Neural crest cell (in vitro differentiated cells): Measurements from ENCODE around the gene ANKRD31. TPM values are rescaled to one million over a fixed set of nuclear protein-coding genes. Genes with fewer than 3 reads are reported as not detected.

Experiments
- DNase-seq: peaks from one replicate; pipeline ENCODE4 v3.0.0; 2021; ENCODE audit warnings: low read depth, mixed read lengths, low spot score
- H3K27ac Mint-ChIP-seq: one replicate; pipeline ENCODE4 v1.8.0; 2021; ENCODE audit warnings: mild to moderate bottlenecking, mixed read lengths; ENCODE audit not compliant: unreplicated experiment
- H3K27me3 Mint-ChIP-seq: 2 replicates; pipeline ENCODE4 v1.8.0; 2021; ENCODE audit warnings: low read depth, mild to moderate bottlenecking, mixed read lengths
- H3K36me3 Mint-ChIP-seq: 2 replicates; pipeline ENCODE4 v1.8.0; 2021; ENCODE audit warnings: low read depth, mild to moderate bottlenecking, mixed read lengths
- H3K4me1 Mint-ChIP-seq: 2 replicates; pipeline ENCODE4 v1.8.0; 2021; ENCODE audit warnings: mixed read lengths
- H3K4me3 Mint-ChIP-seq: one replicate; pipeline ENCODE4 v1.8.0; 2021; ENCODE audit warnings: mild to moderate bottlenecking, mixed read lengths
- H3K9me3 Mint-ChIP-seq: 2 replicates; pipeline ENCODE4 v1.8.0; 2021; ENCODE audit warnings: mixed read lengths
- total RNA-seq: library from RNA; stranded (reverse); gene quantifications from 2 replicates; pipeline ENCODE4 v1.2.1, GENCODE V29; 2021
- TF ChIP-seq, protein P1 (sequence below): fragments of 200-600 bp; sonication (generic); conservative IDR thresholded peaks from 2 replicates; pipeline ENCODE4 v1.5.0; 2021; ENCODE audit warnings: antibody characterized with exemption, mild to moderate bottlenecking

Gene ANKRD31
- total RNA-seq, 1 donor from 2014 or later: 0.51 TPM

DNA sequence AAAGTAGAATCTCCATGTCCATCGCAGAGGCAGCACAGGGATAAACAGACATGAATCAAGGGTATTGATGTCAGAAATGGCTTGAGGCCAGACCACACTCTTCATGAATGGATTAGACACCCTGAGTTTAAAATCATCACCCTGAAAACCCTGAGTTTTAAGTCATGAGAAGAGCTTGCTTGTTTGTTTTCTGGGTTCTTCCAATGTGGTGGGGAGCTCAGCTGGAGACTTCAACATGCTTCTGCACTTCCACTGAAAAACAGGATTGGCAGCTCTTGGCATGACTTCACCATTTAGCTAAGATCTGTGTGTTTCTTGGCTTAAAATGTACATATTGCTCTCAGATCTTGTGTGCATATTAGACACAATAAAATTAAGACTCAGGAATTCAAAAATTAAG is 194.2 kb downstream of the ANKRD31 start:
- no peaks in the 10 kb centered on the region for H3K4me1 Mint-ChIP-seq
- TF ChIP-seq, protein P1, sequence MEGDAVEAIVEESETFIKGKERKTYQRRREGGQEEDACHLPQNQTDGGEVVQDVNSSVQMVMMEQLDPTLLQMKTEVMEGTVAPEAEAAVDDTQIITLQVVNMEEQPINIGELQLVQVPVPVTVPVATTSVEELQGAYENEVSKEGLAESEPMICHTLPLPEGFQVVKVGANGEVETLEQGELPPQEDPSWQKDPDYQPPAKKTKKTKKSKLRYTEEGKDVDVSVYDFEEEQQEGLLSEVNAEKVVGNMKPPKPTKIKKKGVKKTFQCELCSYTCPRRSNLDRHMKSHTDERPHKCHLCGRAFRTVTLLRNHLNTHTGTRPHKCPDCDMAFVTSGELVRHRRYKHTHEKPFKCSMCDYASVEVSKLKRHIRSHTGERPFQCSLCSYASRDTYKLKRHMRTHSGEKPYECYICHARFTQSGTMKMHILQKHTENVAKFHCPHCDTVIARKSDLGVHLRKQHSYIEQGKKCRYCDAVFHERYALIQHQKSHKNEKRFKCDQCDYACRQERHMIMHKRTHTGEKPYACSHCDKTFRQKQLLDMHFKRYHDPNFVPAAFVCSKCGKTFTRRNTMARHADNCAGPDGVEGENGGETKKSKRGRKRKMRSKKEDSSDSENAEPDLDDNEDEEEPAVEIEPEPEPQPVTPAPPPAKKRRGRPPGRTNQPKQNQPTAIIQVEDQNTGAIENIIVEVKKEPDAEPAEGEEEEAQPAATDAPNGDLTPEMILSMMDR: no peak

DNA sequence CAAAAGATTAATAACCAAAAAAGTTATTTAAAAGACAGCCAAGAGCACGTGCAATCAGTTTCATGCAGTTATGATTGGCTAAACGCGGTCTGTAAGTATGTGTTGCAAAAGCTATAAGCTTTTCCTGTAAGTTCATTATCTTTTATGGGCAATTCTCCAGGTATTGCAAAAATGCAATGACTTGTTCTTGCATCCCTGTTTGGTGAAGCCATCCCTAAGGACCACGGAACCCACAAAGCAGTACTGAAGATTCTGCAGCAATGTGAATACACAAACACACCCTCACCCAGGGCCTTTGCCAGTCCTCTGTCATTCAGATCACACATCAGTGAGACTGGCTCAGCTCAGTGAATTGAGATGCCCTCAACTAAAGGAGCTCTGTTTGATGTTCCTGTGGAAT is 195.7 kb downstream of the ANKRD31 start:
- Mint-ChIP-seq H3K4me3 (no peak overlapping the region), H3K9me3 (peaks cover 2% of the 10 kb centered on the region), H3K27me3 (no peaks in the 10 kb centered on the region), H3K4me1 (no peaks in the 10 kb centered on the region), H3K36me3 (no peaks in the 10 kb centered on the region), H3K27ac (no peak overlapping the region)
- DNase-seq: no peak
- TF ChIP-seq, protein P1: no peak

More for the DNA sequence above, 194.2 kb downstream of the ANKRD31 start:
- peaks cover 2% of the 10 kb centered on the region for H3K9me3 Mint-ChIP-seq
- no peak for DNase-seq
- H3K27ac Mint-ChIP-seq: no peak overlapping the region
- no peaks in the 10 kb centered on the region for H3K27me3 Mint-ChIP-seq
- no peak overlapping the region for H3K4me3 Mint-ChIP-seq
- no peaks in the 10 kb centered on the region for H3K36me3 Mint-ChIP-seq

DNA sequence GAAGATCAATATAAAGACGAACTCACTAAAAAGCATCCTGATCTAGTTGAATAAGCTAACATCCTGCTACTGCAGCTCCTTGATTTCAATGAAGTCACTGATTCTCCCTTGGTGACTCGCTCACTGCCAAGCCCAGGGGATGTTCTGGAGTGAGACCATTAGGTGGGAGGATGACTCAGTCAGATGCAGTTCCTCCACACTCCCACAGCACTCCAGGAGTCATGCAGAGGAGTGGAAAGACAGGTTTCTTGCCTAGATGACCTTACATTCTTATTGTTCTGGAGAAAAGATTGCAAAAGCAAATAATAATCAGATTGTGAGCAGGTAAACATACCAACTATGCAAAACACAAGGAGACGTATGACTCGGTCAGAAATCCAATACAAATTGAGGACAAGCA is 199.6 kb downstream of the ANKRD31 start:
- Mint-ChIP-seq H3K36me3 (no peaks in the 10 kb centered on the region), H3K4me1 (no peaks in the 10 kb centered on the region), H3K27me3 (no peaks in the 10 kb centered on the region), H3K9me3 (peaks cover 2% of the 10 kb centered on the region), H3K27ac (no peak overlapping the region), H3K4me3 (no peak overlapping the region)
- DNase-seq: no peak
- TF ChIP-seq, protein P1: no peak

DNA sequence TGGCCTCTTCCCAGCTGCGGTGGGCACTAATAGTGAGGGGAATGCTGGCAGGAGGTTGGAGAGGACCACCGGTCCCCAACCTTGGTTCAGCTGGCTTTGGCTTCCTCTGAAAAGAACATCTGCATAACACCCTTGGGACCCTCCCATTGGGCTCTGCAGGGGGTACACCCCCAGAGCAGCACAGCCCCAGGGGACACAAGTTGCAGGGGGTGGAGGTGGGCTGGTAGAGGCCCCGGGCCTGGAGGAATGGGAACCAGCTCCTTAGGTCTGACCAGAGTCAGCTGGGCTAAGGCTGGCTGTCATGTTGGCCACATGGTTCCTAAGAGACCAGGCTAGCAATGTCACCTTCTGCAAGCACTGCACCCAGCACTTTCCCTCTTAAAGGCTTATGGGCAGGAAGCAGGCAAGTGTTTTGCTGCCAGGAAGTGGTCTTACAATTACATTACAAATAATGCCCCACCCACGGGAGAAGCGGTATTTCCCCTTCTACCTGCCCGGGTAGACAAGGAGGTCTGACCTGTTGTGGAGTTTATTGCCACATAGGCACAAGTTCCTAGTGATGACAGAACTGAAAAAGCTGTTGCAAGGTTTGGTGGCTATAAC is 202.4 kb downstream of the ANKRD31 start:
- Mint-ChIP-seq H3K27ac (no peak overlapping the region), H3K4me3 (no peak overlapping the region), H3K36me3 (no peaks in the 10 kb centered on the region), H3K27me3 (no peaks in the 10 kb centered on the region), H3K4me1 (no peaks in the 10 kb centered on the region), H3K9me3 (no peaks in the 10 kb centered on the region)
- TF ChIP-seq, protein P1: no peak
- no peak for DNase-seq

DNA sequence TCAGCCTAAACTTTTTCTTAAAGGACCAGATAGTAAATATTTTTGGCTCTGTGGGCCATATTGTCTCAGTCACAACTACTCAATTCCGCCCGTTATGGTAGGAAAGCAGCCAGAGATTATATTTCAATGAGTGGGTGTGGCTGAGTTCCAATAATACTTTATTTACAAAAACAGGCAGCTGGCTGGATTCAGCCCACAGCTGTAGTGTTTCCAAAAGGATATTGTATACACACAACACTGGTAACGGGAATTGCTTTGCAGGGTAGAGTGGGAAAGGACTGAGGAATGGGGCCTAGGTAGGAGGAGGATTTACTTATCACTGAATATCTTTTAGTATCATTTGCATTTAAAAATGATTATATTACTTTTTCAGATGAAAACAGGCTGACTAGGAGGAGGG is 205.3 kb downstream of the ANKRD31 start:
- H3K36me3 Mint-ChIP-seq: no peaks in the 10 kb centered on the region
- H3K4me3 Mint-ChIP-seq: no peak overlapping the region
- TF ChIP-seq, protein P1: no peak
- no peaks in the 10 kb centered on the region for H3K4me1 Mint-ChIP-seq
- H3K27ac Mint-ChIP-seq: no peak overlapping the region
- no peaks in the 10 kb centered on the region for H3K27me3 Mint-ChIP-seq
- DNase-seq: no peak
- H3K9me3 Mint-ChIP-seq: no peaks in the 10 kb centered on the region
